Vein endothelial cell (primary cell): ENCODE measurements around the gene PTCD2. TPM values are rescaled to one million over a fixed set of nuclear protein-coding genes. Genes with fewer than 3 reads are reported as not detected.

ENCODE experiments used
- small RNA-seq: library from RNA; depleted of rRNA; stranded (forward); fragments of <200 nt; gene quantifications from one replicate; pipeline ENCODE3, GENCODE V24; 2012
- total RNA-seq: library from RNA; depleted of rRNA; stranded (reverse); fragments of >200 nt; gene quantifications from 2 replicates; pipeline ENCODE4 v1.2.3, GENCODE V29; 2012

The PTCD2 gene
- total RNA-seq = 6.2 and 8.4 TPM in 2 replicates

GRCh38 chr5:72319976-72320752 lies at the start of gene PTCD2, which contains the start of gene MRPS27:
TSS of gene PTCD2 (plus strand) at chr5:72320373. CDS start at chr5:72320383, 10 bp downstream.
TSS of gene MRPS27 (minus strand) at chr5:72320240. CDS start at chr5:72320221, 19 bp downstream.

Small RNAs within 50 kb of the gene (small RNA-seq; reads per million reads assigned to genes)
- gene RN7SL153P = not detected

Other genes starting within 250 kb of the PTCD2 start
- gene MAP1B, start 212.9 kb upstream of the PTCD2 start, total RNA-seq = 216 TPM in 2 replicates
- gene MRPS27, start 133 bp upstream of the PTCD2 start, total RNA-seq = 110 and 111 TPM in 2 replicates
- gene ZNF366, start 187.0 kb downstream of the PTCD2 start, total RNA-seq = 3.6 and 18.2 TPM in 2 replicates